Endometrium (tissue), 2 donors: ENCODE results near the gene SHANK1.

Experiments used
- FAIRE-seq: peaks from 2 replicates; lab custom pipeline; 2012; peaks lifted over from hg19 to GRCh38; lab: Jason Lieb, UNC
- donor health status: control.
- donor health status: control.

Gene SHANK1

GRCh38 chr19:50711805-50712204, 7.8 kb downstream of the SHANK1 start:
- no peak for FAIRE-seq

- no peak for FAIRE-seq
Measured at GRCh38 chr19:50711196-50711595, 8.4 kb downstream of the SHANK1 start.

GRCh38 chr19:50710612-50711011, 9.0 kb downstream of the SHANK1 start:
- FAIRE-seq = no peak

- no peak for FAIRE-seq
Measured at GRCh38 chr19:50710094-50710493, 9.5 kb downstream of the SHANK1 start.

GRCh38 chr19:50708179-50708879, 11.3 kb downstream of the SHANK1 start:
- FAIRE-seq = no peak

- no peak for FAIRE-seq
Measured at GRCh38 chr19:50706387-50706786, 13.2 kb downstream of the SHANK1 start.

GRCh38 chr19:50705422-50706019, 14.1 kb downstream of the SHANK1 start:
- FAIRE-seq = no peak

GRCh38 chr19:50703915-50704796, 15.4 kb downstream of the SHANK1 start:
- no peak for FAIRE-seq

- no peak for FAIRE-seq
Measured at GRCh38 chr19:50702871-50703829, 16.5 kb downstream of the SHANK1 start.

GRCh38 chr19:50702158-50702870, 17.3 kb downstream of the SHANK1 start:
- FAIRE-seq = no peak

- no peak for FAIRE-seq
Measured at GRCh38 chr19:50701367-50701985, 18.1 kb downstream of the SHANK1 start.

GRCh38 chr19:50697414-50698124, 22.0 kb downstream of the SHANK1 start:
- FAIRE-seq = no peak

- FAIRE-seq = no peak
Measured at GRCh38 chr19:50696094-50696483, 23.5 kb downstream of the SHANK1 start.

- no peak for FAIRE-seq
Measured at GRCh38 chr19:50695251-50696093, 24.1 kb downstream of the SHANK1 start.

GRCh38 chr19:50694815-50695145, 24.8 kb downstream of the SHANK1 start:
- no peak for FAIRE-seq

- no peak for FAIRE-seq
Measured at GRCh38 chr19:50693064-50693975, 26.3 kb downstream of the SHANK1 start.

- FAIRE-seq = no peak
Measured at GRCh38 chr19:50690439-50690838, 29.2 kb downstream of the SHANK1 start.

GRCh38 chr19:50688766-50689165, 30.8 kb downstream of the SHANK1 start:
- no peak for FAIRE-seq
